H9 (cell line): ENCODE results near the gene ADAT1. TPM values are rescaled to one million over a fixed set of nuclear protein-coding genes. Genes with fewer than 3 reads are reported as not detected.

ENCODE experiments used
- DNase-seq: peaks from one replicate; pipeline ENCODE4 v3.0.0-alpha.2; 2017
- H2AFZ ChIP-seq: one replicate; pipeline ENCODE4 v1.6.1; 2013; ENCODE audit warnings: mild to moderate bottlenecking, low read length, control low read depth, moderate library complexity
- H2AK5ac ChIP-seq: 2 replicates; pipeline ENCODE4 v1.6.1; 2013; ENCODE audit warnings: low read length, control low read depth, mixed read lengths; ENCODE audit not compliant: insufficient read length
- H2BK120ac ChIP-seq: one replicate; pipeline ENCODE4 v1.6.1; 2013; ENCODE audit warnings: low read depth, mild to moderate bottlenecking, low read length, control low read depth, inconsistent platforms; ENCODE audit not compliant: poor library complexity, severe bottlenecking
- H2BK12ac ChIP-seq: 2 replicates; pipeline ENCODE4 v1.6.1; 2013; ENCODE audit warnings: low read length, control low read depth, mixed read lengths, low read depth; ENCODE audit not compliant: insufficient read length
- H2BK15ac ChIP-seq: 2 replicates; pipeline ENCODE4 v1.6.1; 2013; ENCODE audit warnings: low read depth, low read length, control low read depth
- H2BK20ac ChIP-seq: one replicate; pipeline ENCODE4 v1.6.1; 2013; ENCODE audit warnings: low read depth, mild to moderate bottlenecking, low read length, control low read depth, inconsistent platforms; ENCODE audit not compliant: poor library complexity, severe bottlenecking
- H2BK5ac ChIP-seq: 2 replicates; pipeline ENCODE4 v1.6.1; 2013; ENCODE audit warnings: low read length, control low read depth, mixed read lengths; ENCODE audit not compliant: insufficient read length
- H3K14ac ChIP-seq: 2 replicates; pipeline ENCODE4 v1.6.1; 2013; ENCODE audit warnings: low read length, control low read depth; ENCODE audit not compliant: insufficient read depth
- H3K18ac ChIP-seq: 2 replicates; pipeline ENCODE4 v1.6.1; 2013; ENCODE audit warnings: low read depth, mild to moderate bottlenecking, mixed read lengths, low read length, control low read depth; ENCODE audit not compliant: insufficient read length
- H3K23ac ChIP-seq: 2 replicates; pipeline ENCODE4 v1.6.1; 2013; ENCODE audit warnings: low read length, control low read depth, mixed read lengths, low read depth; ENCODE audit not compliant: insufficient read length
- H3K23me2 ChIP-seq: 2 replicates; pipeline ENCODE4 v1.6.1; 2013; ENCODE audit warnings: low read depth, mild to moderate bottlenecking, mixed read lengths, low read length, control low read depth; ENCODE audit not compliant: insufficient read length, poor library complexity, severe bottlenecking
- H3K27ac ChIP-seq: 2 replicates; pipeline ENCODE4 v1.5.1; 2013; ENCODE audit warnings: low read length, control low read depth, mixed read lengths, low read depth; ENCODE audit not compliant: insufficient read length
- H3K27me3 ChIP-seq: 2 replicates; pipeline ENCODE4 v1.6.1; 2013; ENCODE audit warnings: low read length, control low read depth, inconsistent platforms; ENCODE audit not compliant: insufficient read depth
- H3K4ac ChIP-seq: 2 replicates; pipeline ENCODE4 v1.6.1; 2013; ENCODE audit warnings: low read depth, mild to moderate bottlenecking, control low read depth, inconsistent platforms, low read length, moderate library complexity
- H3K4me1 ChIP-seq: 2 replicates; pipeline ENCODE4 v1.6.1; 2013; ENCODE audit warnings: low read length, control low read depth, inconsistent platforms; ENCODE audit not compliant: insufficient read depth
- H3K4me2 ChIP-seq: 2 replicates; pipeline ENCODE4 v1.6.1; 2013; ENCODE audit warnings: low read length, control low read depth, mixed read lengths; ENCODE audit not compliant: insufficient read length, insufficient read depth
- H3K56ac ChIP-seq: 2 replicates; pipeline ENCODE4 v1.6.1; 2013; ENCODE audit warnings: low read depth, mild to moderate bottlenecking, mixed read lengths, low read length, control low read depth; ENCODE audit not compliant: insufficient read length
- H3K79me1 ChIP-seq: 2 replicates; pipeline ENCODE4 v1.6.1; 2013; ENCODE audit warnings: low read depth, mild to moderate bottlenecking, moderate library complexity, low read length, control low read depth, inconsistent platforms; ENCODE audit not compliant: insufficient read depth, poor library complexity, severe bottlenecking
- H3K79me2 ChIP-seq: 2 replicates; pipeline ENCODE4 v1.6.1; 2013; ENCODE audit warnings: low read length, control low read depth, inconsistent platforms; ENCODE audit not compliant: insufficient read depth
- H3K9ac ChIP-seq: 2 replicates; pipeline ENCODE4 v1.6.1; 2013; ENCODE audit warnings: low read length, control low read depth, mixed read lengths; ENCODE audit not compliant: insufficient read length; ENCODE audit errors: extremely low read depth
- H3K9me3 ChIP-seq: one replicate; pipeline ENCODE4 v1.6.1; 2013; ENCODE audit warnings: low read depth, low read length, inconsistent platforms; ENCODE audit not compliant: control insufficient read depth
- H3T11ph ChIP-seq: one replicate; pipeline ENCODE4 v1.6.1; 2013; ENCODE audit warnings: mild to moderate bottlenecking, low read length, control low read depth, inconsistent platforms
- H4K20me1 ChIP-seq: one replicate; pipeline ENCODE4 v1.6.1; 2013; ENCODE audit not compliant: control insufficient read depth, insufficient read length, insufficient read depth
- H4K5ac ChIP-seq: 2 replicates; pipeline ENCODE4 v1.6.1; 2013; ENCODE audit warnings: low read depth, mild to moderate bottlenecking, mixed read lengths, low read length, control low read depth; ENCODE audit not compliant: insufficient read length
- H4K8ac ChIP-seq: replicated peaks from 2 replicates; pipeline ENCODE4 v1.6.1; 2013; ENCODE audit warnings: low read length, control low read depth, mixed read lengths, low read depth; ENCODE audit not compliant: insufficient read length
- H4K91ac ChIP-seq: 2 replicates; pipeline ENCODE4 v1.6.1; 2013; ENCODE audit warnings: low read depth, mild to moderate bottlenecking, moderate library complexity, mixed read lengths, low read length, control low read depth; ENCODE audit not compliant: insufficient read length
- H3K27ac Mint-ChIP-seq, 3 experiments: 2 replicates in 2 of 3; 3 replicates in 1 of 3; pipeline ENCODE4 v1.8.0; 2020 to 2021; ENCODE audit warnings: mixed read lengths in 3 of 3, mild to moderate bottlenecking in 1 of 3, moderate library complexity in 1 of 3
- H3K27me3 Mint-ChIP-seq: 2 replicates; pipeline ENCODE4 v1.8.0; 2021; ENCODE audit warnings: low read depth, mild to moderate bottlenecking, moderate library complexity, mixed read lengths
- H3K36me3 Mint-ChIP-seq, 3 experiments: 2 replicates in 2 of 3; 3 replicates in 1 of 3; pipeline ENCODE4 v1.8.0; 2020 to 2021; ENCODE audit warnings: low read depth in 3 of 3, mixed read lengths in 3 of 3; ENCODE audit not compliant: insufficient read depth in 1 of 3
- H3K4me1 Mint-ChIP-seq, 2 experiments: 2 replicates each; pipeline ENCODE4 v1.8.0; 2020; ENCODE audit warnings: mixed read lengths in 2 of 2
- H3K4me3 Mint-ChIP-seq, 2 experiments: 2 replicates in 1 of 2; 3 replicates in 1 of 2; pipeline ENCODE4 v1.8.0; 2020 to 2021; ENCODE audit warnings: mild to moderate bottlenecking in 2 of 2, mixed read lengths in 2 of 2, moderate library complexity in 1 of 2
- H3K9me3 Mint-ChIP-seq, 2 experiments: 2 replicates in 1 of 2; 3 replicates in 1 of 2; pipeline ENCODE4 v1.8.0; 2020; ENCODE audit warnings: mild to moderate bottlenecking in 2 of 2, mixed read lengths in 2 of 2, moderate library complexity in 1 of 2
- CTCF ChIP-seq: fragments of 200-600 bp; sonication (generic); conservative IDR thresholded peaks from 3 replicates; pipeline ENCODE4 v1.8.0; 2021; ENCODE audit warnings: antibody characterized with exemption, mild to moderate bottlenecking
- WGBS: extraction: QIAGEN DNeasy Blood & Tissue Kit; methylation state at CpG from one replicate; pipeline ENCODE4 v1.1.7; 2013; ENCODE audit warnings: missing lambda C conversion rate, low lambda C conversion rate, mixed read lengths; ENCODE audit not compliant: insufficient read length; ENCODE audit errors: extremely low coverage; 5-methylcytosine and 5-hydroxymethylcytosine counted together
- total RNA-seq: library from RNA; stranded (reverse); gene quantifications from 2 replicates; pipeline ENCODE4 v1.2.1, GENCODE V29; 2021

The ADAT1 gene
- total RNA-seq, 1 experiment from 2014 or later, result 54.2 TPM

- Histone ChIP-seq H3K18ac (no peak overlapping the region), H4K20me1 (no peaks in the 10 kb centered on the region), H2BK5ac (no peak overlapping the region), H2BK12ac (no peak overlapping the region), H3K56ac (no peak overlapping the region), H3K23me2 (peaks cover 11% of the 10 kb centered on the region), H3K23ac (no peak overlapping the region), H3T11ph (no peak overlapping the region), H3K27me3 (no peaks in the 10 kb centered on the region), H2BK120ac (no peak overlapping the region), H2AFZ (peak overlapping the region; percentile 99), H2AK5ac (no peak overlapping the region), H3K4me2 (peak overlapping the region; percentile 94), H4K8ac (no peak overlapping the region), H3K79me2 (no peaks in the 10 kb centered on the region; the same call in 1 of the 2 replicates), H3K79me1 (no peaks in the 10 kb centered on the region), H3K27ac (no peak overlapping the region), H4K5ac (no peak overlapping the region), H3K4me1 (peaks cover 11% of the 10 kb centered on the region; the same call in 1 of the 2 replicates), H3K9ac (no peak overlapping the region), H3K9me3 (no peaks in the 10 kb centered on the region), H2BK15ac (no peak overlapping the region), H4K91ac (no peak overlapping the region), H3K4ac (no peak overlapping the region), H3K14ac (no peak overlapping the region), H2BK20ac (no peak overlapping the region)
- DNase-seq, result no peak
- no peaks in the 10 kb centered on the region for H3K27me3 Mint-ChIP-seq
- peaks cover 23 to 28% of the 10 kb centered on the region in 2 experiments for H3K4me1 Mint-ChIP-seq
- H3K36me3 Mint-ChIP-seq, result peaks cover 6 to 27% (median 25%) of the 10 kb centered on the region in 3 experiments
- H3K27ac Mint-ChIP-seq, result peak overlapping the region in 2 of 3 experiments; percentile 17 to 61; a peak in 4 of 7 replicates
- TF ChIP-seq CTCF, result no peak
- peak overlapping the region; percentile 96 to 99 for H3K4me3 Mint-ChIP-seq
- no CpG with 5 or more reads among the region's 15 CpGs for WGBS
- H3K9me3 Mint-ChIP-seq, result no peaks in the 10 kb centered on the region
These were observed 57.4 kb downstream of the ADAT1 start for GRCh38 chr16:75565640-75566039.
